Measurements from ENCODE around the gene TRIM4. TPM values are rescaled to one million over a fixed set of nuclear protein-coding genes. Genes with fewer than 3 reads are reported as not detected.

TRIM4 gene
- total RNA-seq, 2 donors from 2014 or later, result 10.5 to 13.2 TPM

DNA sequence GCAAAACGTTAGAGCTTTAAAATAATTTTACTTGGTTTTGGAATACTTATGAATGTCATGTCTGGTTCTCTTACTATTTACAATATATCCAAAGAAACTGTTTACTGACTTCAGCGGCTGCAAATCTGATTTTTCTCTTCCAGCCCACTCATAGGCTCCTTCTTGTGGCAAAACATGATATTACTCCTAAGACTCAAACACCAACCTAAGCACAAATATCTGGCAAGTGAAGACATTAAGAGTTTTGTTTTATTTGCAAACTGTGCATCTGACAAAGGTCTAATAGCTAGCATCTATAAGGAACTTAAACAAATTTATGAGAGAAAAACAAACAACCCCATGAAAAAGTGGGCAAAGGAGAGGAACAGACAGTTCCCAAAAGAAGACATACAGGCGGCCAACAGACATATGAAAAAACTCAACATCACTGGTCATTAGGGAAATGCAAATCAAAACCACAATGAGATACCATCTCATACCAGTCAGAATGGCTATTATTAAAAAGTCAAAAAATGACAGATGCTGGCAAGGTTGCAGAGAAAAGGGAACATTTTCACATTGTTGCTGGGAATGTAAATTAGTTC is 30.4 kb upstream of the TRIM4 start:
- Histone ChIP-seq H3K9me3 (ENCODE audit: control insufficient read depth, low read length) (peaks cover 22% of the 10 kb centered on the region), H3K9ac (ENCODE audit: extremely low read depth, low read length, poor library complexity, severe bottlenecking) (no peak overlapping the region), H3K36me3 (ENCODE audit: control insufficient read depth, insufficient read depth, low read length) (no peaks in the 10 kb centered on the region), H3K27me3 (ENCODE audit: control insufficient read depth, insufficient read depth, low read length, poor library complexity, severe bottlenecking) (no peaks in the 10 kb centered on the region), H3K27ac (ENCODE audit: low read depth, low read length) (no peak overlapping the region), H3K4me1 (ENCODE audit: control insufficient read depth, insufficient read depth, low read length) (no peaks in the 10 kb centered on the region), H3K4me3 (ENCODE audit: low read length) (no peak overlapping the region)
- no peaks in the 10 kb centered on the region for H3K4me1 Mint-ChIP-seq
- no peak overlapping the region for H3K27ac Mint-ChIP-seq
- TF ChIP-seq, protein P1, sequence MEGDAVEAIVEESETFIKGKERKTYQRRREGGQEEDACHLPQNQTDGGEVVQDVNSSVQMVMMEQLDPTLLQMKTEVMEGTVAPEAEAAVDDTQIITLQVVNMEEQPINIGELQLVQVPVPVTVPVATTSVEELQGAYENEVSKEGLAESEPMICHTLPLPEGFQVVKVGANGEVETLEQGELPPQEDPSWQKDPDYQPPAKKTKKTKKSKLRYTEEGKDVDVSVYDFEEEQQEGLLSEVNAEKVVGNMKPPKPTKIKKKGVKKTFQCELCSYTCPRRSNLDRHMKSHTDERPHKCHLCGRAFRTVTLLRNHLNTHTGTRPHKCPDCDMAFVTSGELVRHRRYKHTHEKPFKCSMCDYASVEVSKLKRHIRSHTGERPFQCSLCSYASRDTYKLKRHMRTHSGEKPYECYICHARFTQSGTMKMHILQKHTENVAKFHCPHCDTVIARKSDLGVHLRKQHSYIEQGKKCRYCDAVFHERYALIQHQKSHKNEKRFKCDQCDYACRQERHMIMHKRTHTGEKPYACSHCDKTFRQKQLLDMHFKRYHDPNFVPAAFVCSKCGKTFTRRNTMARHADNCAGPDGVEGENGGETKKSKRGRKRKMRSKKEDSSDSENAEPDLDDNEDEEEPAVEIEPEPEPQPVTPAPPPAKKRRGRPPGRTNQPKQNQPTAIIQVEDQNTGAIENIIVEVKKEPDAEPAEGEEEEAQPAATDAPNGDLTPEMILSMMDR (conservative IDR thresholded peaks at IDR 0.05), result peak; percentile 58
- peaks cover 50% of the 10 kb centered on the region for H3K9me3 Mint-ChIP-seq
- H3K27me3 Mint-ChIP-seq (ENCODE audit: insufficient read depth), result no peaks in the 10 kb centered on the region
- H3K36me3 Mint-ChIP-seq (ENCODE audit: low read depth), result peaks cover 1% of the 10 kb centered on the region
- DNase-seq, result no peak
- 62% methylated on average over 3 of the region's 3 CpGs; no CpG with 5 or more reads in 1 of the 2 experiments for WGBS, 2 experiments (ENCODE audit: insufficient coverage in 1 of 2, insufficient read length in 1 of 2)
- H3K4me3 Mint-ChIP-seq, result no peak overlapping the region

DNA sequence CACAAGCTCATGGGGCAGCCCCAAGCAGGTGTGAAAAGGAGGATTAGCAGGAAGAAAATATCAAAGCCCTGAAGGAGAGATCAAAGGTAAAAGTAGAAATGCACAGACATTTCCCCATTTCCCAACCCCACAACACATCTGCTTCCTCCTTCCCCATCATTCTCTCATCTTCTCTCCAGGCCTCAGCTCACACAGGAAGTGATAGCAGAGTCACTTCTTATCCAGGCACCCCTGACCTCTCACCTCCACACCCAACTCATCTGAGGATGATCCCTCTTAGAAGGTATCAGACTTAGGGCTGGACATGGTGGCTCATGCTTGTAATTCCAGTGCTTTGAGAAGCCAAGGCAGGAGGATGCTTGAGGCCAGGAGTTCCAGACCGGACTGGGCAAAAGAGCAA is 28.3 kb upstream of the TRIM4 start:
- H3K36me3 Mint-ChIP-seq (ENCODE audit: low read depth), result peaks cover 1% of the 10 kb centered on the region
- no peaks in the 10 kb centered on the region for H3K27me3 Mint-ChIP-seq (ENCODE audit: insufficient read depth)
- no peak overlapping the region for H3K4me3 Mint-ChIP-seq
- H3K4me1 Mint-ChIP-seq, result no peaks in the 10 kb centered on the region
- 87% methylated on average over 1 of the region's 1 CpG; no CpG with 5 or more reads in 1 of the 2 experiments for WGBS, 2 experiments (ENCODE audit: insufficient coverage in 1 of 2, insufficient read length in 1 of 2)
- Histone ChIP-seq H3K36me3 (ENCODE audit: control insufficient read depth, insufficient read depth, low read length) (no peaks in the 10 kb centered on the region), H3K4me3 (ENCODE audit: low read length) (no peak overlapping the region), H3K27ac (ENCODE audit: low read depth, low read length) (no peak overlapping the region), H3K27me3 (ENCODE audit: control insufficient read depth, insufficient read depth, low read length, poor library complexity, severe bottlenecking) (no peaks in the 10 kb centered on the region), H3K9me3 (ENCODE audit: control insufficient read depth, low read length) (peaks cover 22% of the 10 kb centered on the region), H3K9ac (ENCODE audit: extremely low read depth, low read length, poor library complexity, severe bottlenecking) (no peak overlapping the region), H3K4me1 (ENCODE audit: control insufficient read depth, insufficient read depth, low read length) (no peaks in the 10 kb centered on the region)
- DNase-seq, result no peak
- peaks cover 50% of the 10 kb centered on the region for H3K9me3 Mint-ChIP-seq
- H3K27ac Mint-ChIP-seq, result no peak overlapping the region
- TF ChIP-seq, protein P1 (conservative IDR thresholded peaks at IDR 0.05), result no peak

DNA sequence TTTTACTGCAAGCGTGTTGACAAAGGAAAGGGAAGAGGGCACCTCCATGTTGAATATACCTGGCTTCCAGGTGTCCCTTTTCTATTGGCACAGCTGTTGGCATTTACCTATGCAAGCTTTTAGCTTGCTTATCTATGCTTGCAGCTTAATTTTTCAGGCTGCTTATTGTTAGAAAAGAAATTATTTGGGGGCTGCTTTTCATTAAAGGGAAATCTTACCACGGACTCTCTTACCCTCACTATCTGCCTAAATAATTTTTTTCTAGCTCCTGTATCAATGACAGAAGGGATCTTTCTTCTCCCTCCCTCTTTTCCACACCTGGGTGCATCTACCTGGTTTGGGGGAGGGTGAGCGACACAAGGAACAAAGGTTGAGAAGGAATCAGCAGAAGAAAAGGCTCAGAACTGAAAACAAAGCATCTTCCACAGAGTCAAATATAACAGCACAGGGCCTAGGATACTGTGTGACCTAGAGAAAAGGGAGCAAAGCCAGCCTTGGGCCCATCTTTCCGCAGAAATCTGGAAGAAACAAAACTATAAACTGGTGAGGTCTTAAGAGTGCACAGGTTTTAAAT is 25.3 kb upstream of the TRIM4 start:
- TF ChIP-seq, protein P1 (conservative IDR thresholded peaks at IDR 0.05), result no peak
- Histone ChIP-seq H3K27me3 (ENCODE audit: control insufficient read depth, insufficient read depth, low read length, poor library complexity, severe bottlenecking) (no peaks in the 10 kb centered on the region), H3K9me3 (ENCODE audit: control insufficient read depth, low read length) (peaks cover under 1% of the 10 kb centered on the region), H3K9ac (ENCODE audit: extremely low read depth, low read length, poor library complexity, severe bottlenecking) (no peak overlapping the region), H3K36me3 (ENCODE audit: control insufficient read depth, insufficient read depth, low read length) (no peaks in the 10 kb centered on the region), H3K4me3 (ENCODE audit: low read length) (no peak overlapping the region), H3K27ac (ENCODE audit: low read depth, low read length) (no peak overlapping the region), H3K4me1 (ENCODE audit: control insufficient read depth, insufficient read depth, low read length) (no peaks in the 10 kb centered on the region)
- Mint-ChIP-seq H3K4me1 (no peaks in the 10 kb centered on the region), H3K36me3 (ENCODE audit: low read depth) (peaks cover 5% of the 10 kb centered on the region), H3K9me3 (peaks cover 35% of the 10 kb centered on the region), H3K4me3 (no peak overlapping the region), H3K27ac (peak overlapping the region; percentile 79), H3K27me3 (ENCODE audit: insufficient read depth) (no peaks in the 10 kb centered on the region)
- no peak for DNase-seq
- 77 to 79% methylated on average over 3 of the region's 4 CpGs for WGBS, 2 experiments (ENCODE audit: insufficient coverage in 1 of 2, insufficient read length in 1 of 2)

Data from endodermal cell (in vitro differentiated cells).